Breast epithelium (tissue), 3 donors: Measurements from ENCODE around the gene TXNL4B.

Experiments used
- CTCF ChIP-seq, 3 donors: fragments of 450-650 bp; IDR thresholded peaks; one replicate each; pipeline ENCODE4 v1.5.1; 2016 to 2017; ENCODE audit warnings: antibody characterized with exemption in 3 of 3, mild to moderate bottlenecking in 3 of 3, moderate library complexity in 3 of 3
- POLR2A ChIP-seq: fragments of 450-650 bp; IDR thresholded peaks from one replicate; pipeline ENCODE4 v1.6.1; 2016; ENCODE audit warnings: antibody characterized with exemption, mild to moderate bottlenecking, moderate library complexity

GRCh38 chr16:72142476-72142875, 49.1 kb upstream of the TXNL4B start:
- TF ChIP-seq CTCF (IDR thresholded peaks at IDR 0.05) (no peak), POLR2A (no peak)
